ENCODE measurements around the gene INO80E. TPM values are rescaled to one million over a fixed set of nuclear protein-coding genes. Genes with fewer than 3 reads are reported as not detected.

The INO80E gene
- total RNA-seq, 1 donor from 2014 or later = 114 TPM

- no peaks in the 10 kb centered on the region for H3K27me3 ChIP-seq (ENCODE audit: control insufficient read depth, insufficient read depth, low read length)
- peaks cover 1% of the 10 kb centered on the region for H3K36me3 ChIP-seq (ENCODE audit: control insufficient read depth, insufficient read depth, low read length)
- H3K4me3 ChIP-seq (ENCODE audit: low read depth, low read length) = no peak overlapping the region
- DNase-seq (ENCODE audit: low read depth) = no peak
- TF ChIP-seq CTCF (IDR thresholded peaks at IDR 0.05; ENCODE audit: insufficient read depth, low read length, poor library complexity, severe bottlenecking) = no peak
Measured at GRCh38 chr16:29985271-29985811, 10.7 kb upstream of the INO80E start.

DNA sequence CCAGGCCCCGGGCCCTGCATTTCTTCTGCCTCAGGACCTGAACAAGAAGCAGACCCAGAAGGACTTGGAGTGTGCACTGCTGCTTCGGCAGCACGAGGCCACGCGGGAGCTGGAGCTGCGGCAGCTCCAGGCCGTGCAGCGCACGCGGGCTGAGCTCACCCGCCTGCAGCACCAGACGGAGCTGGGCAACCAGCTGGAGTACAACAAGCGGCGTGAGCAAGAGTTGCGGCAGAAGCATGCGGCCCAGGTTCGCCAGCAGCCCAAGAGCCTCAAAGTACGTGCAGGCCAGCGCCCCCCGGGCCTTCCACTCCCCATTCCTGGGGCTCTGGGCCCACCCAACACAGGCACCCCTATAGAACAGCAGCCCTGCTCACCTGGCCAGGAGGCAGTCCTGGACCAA, 9.8 kb upstream of the INO80E start:
- DNase-seq (ENCODE audit: low read depth) = no peak
- TF ChIP-seq CTCF (IDR thresholded peaks at IDR 0.05; ENCODE audit: insufficient read depth, low read length, poor library complexity, severe bottlenecking) = no peak
- H3K4me3 ChIP-seq (ENCODE audit: low read depth, low read length) = no peak overlapping the region
- peaks cover 1% of the 10 kb centered on the region for H3K36me3 ChIP-seq (ENCODE audit: control insufficient read depth, insufficient read depth, low read length)
- H3K27me3 ChIP-seq (ENCODE audit: control insufficient read depth, insufficient read depth, low read length) = no peaks in the 10 kb centered on the region

DNA sequence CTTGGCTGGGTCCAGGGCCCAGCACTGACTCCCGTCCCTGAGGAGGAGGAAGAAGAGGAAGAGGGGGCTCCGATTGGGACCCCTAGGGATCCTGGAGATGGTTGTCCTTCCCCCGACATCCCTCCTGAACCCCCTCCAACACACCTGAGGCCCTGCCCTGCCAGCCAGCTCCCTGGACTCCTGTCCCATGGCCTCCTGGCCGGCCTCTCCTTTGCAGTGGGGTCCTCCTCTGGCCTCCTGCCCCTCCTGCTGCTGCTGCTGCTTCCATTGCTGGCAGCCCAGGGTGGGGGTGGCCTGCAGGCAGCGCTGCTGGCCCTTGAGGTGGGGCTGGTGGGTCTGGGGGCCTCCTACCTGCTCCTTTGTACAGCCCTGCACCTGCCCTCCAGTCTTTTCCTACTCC, 9.1 kb upstream of the INO80E start:
- Histone ChIP-seq H3K27me3 (ENCODE audit: control insufficient read depth, insufficient read depth, low read length) (no peaks in the 10 kb centered on the region), H3K36me3 (ENCODE audit: control insufficient read depth, insufficient read depth, low read length) (peaks cover 1% of the 10 kb centered on the region)

DNA sequence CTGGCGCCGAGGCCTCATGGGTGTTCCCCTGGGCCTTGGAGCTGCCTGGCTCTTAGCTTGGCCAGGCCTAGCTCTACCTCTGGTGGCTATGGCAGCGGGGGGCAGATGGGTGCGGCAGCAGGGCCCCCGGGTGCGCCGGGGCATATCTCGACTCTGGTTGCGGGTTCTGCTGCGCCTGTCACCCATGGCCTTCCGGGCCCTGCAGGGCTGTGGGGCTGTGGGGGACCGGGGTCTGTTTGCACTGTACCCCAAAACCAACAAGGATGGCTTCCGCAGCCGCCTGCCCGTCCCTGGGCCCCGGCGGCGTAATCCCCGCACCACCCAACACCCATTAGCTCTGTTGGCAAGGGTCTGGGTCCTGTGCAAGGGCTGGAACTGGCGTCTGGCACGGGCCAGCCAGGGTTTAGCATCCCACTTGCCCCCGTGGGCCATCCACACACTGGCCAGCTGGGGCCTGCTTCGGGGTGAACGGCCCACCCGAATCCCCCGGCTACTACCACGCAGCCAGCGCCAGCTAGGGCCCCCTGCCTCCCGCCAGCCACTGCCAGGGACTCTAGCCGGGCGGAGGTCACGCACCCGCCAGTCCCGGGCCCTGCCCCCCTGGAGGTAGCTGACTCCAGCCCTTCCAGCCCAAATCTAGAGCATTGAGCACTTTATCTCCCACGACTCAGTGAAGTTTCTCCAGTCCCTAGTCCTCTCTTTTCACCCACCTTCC, 8.5 kb upstream of the INO80E start:
- Histone ChIP-seq H3K4me3 (ENCODE audit: low read depth, low read length) (no peak overlapping the region), H3K27me3 (ENCODE audit: control insufficient read depth, insufficient read depth, low read length) (no peaks in the 10 kb centered on the region), H3K36me3 (ENCODE audit: control insufficient read depth, insufficient read depth, low read length) (peaks cover 1% of the 10 kb centered on the region)
- no peak for DNase-seq (ENCODE audit: low read depth)
- no peak for TF ChIP-seq CTCF (IDR thresholded peaks at IDR 0.05; ENCODE audit: insufficient read depth, low read length, poor library complexity, severe bottlenecking)

More for the DNA sequence above, 9.1 kb upstream of the INO80E start:
- no peak for TF ChIP-seq CTCF (IDR thresholded peaks at IDR 0.05; ENCODE audit: insufficient read depth, low read length, poor library complexity, severe bottlenecking)
- DNase-seq (ENCODE audit: low read depth) = no peak
- H3K4me3 ChIP-seq (ENCODE audit: low read depth, low read length) = no peak overlapping the region

DNA sequence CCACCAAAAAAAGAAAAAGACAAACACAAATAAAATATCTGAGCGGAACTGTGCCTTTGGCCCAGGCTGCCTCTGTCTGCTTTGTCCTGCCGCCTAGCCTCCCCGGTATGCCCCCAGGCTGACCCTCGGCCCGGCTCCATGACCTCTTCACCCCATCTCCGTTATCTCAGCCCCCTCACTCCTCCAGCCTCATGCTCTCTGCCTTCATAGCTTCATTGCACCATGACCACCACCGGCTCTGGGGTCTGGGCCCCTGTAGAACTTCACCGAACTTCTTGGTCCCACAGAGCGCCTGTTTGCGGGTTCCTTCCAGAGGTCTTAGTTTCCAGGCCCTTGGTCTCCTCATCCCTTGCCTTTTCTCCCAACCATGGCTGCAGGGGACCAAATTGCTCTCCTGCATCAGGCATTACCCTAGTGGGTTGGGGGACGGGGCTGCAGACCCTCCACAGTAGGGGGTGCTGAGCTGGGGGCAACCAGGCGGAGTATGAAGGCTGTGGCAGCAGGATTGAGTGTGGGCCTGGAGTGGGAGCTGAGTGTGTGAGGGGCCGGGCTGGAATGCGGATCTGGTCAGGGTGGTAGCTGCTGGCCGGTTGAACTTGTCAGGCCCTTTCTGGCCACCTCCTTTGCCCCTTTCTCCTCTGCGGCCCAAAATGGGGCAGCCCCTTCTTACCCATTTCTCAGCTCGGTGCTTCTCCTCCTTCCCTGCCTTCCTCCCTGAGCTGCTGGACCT, 7.5 kb upstream of the INO80E start:
- Histone ChIP-seq H3K4me3 (ENCODE audit: low read depth, low read length) (no peak overlapping the region), H3K27me3 (ENCODE audit: control insufficient read depth, insufficient read depth, low read length) (no peaks in the 10 kb centered on the region), H3K36me3 (ENCODE audit: control insufficient read depth, insufficient read depth, low read length) (peaks cover 3% of the 10 kb centered on the region)
- no peak for DNase-seq (ENCODE audit: low read depth)
- no peak for TF ChIP-seq CTCF (IDR thresholded peaks at IDR 0.05; ENCODE audit: insufficient read depth, low read length, poor library complexity, severe bottlenecking)
